Calu3 (cell line): ENCODE data around the gene BECN2. TPM values are rescaled to one million over a fixed set of nuclear protein-coding genes. Genes with fewer than 3 reads are reported as not detected.

Source experiments
- Bru-seq: library from RNA; stranded (reverse); fragments of 400-500 nt; gene quantifications from one replicate; lab custom pipeline; 2021; lab: Mats Ljungman, UMichigan
- BruChase-seq, 2 experiments: library from RNA; stranded (reverse); fragments of 400-500 nt; gene quantifications; one replicate each; lab custom pipeline; 2021; lab: Mats Ljungman, UMichigan
- BruUV-seq: library from RNA; stranded (reverse); fragments of 400-500 nt; replicated peaks from 2 replicates; lab custom pipeline; 2021; lab: Mats Ljungman, UMichigan
- CTCF ChIA-PET: fragments of 300-600 bp; sonication (Branson Sonifier 250); formaldehyde crosslinking; loops from one replicate; lab custom pipeline; 2022; ENCODE audit warnings: antibody characterized with exemption; lab: Charles Lee
- DNase-seq: peaks from one replicate; pipeline ENCODE4 v3.0.0; 2022
- H3K27ac Mint-ChIP-seq: one replicate; pipeline ENCODE4 v1.8.0; 2022; ENCODE audit warnings: mixed read lengths; ENCODE audit not compliant: unreplicated experiment
- H3K27me3 Mint-ChIP-seq: one replicate; pipeline ENCODE4 v1.8.0; 2022; ENCODE audit warnings: mixed read lengths; ENCODE audit not compliant: unreplicated experiment
- H3K36me3 Mint-ChIP-seq: one replicate; pipeline ENCODE4 v1.8.0; 2022; ENCODE audit warnings: mild to moderate bottlenecking, moderate library complexity, mixed read lengths; ENCODE audit not compliant: insufficient read depth, unreplicated experiment
- H3K4me1 Mint-ChIP-seq: one replicate; pipeline ENCODE4 v1.8.0; 2022; ENCODE audit warnings: mild to moderate bottlenecking, low read depth, mixed read lengths; ENCODE audit not compliant: unreplicated experiment
- H3K4me3 Mint-ChIP-seq: one replicate; pipeline ENCODE4 v1.8.0; 2022; ENCODE audit warnings: mild to moderate bottlenecking, low read depth, moderate library complexity, mixed read lengths; ENCODE audit not compliant: unreplicated experiment
- H3K9me3 Mint-ChIP-seq: one replicate; pipeline ENCODE4 v1.8.0; 2022; ENCODE audit warnings: low read depth, mixed read lengths; ENCODE audit not compliant: unreplicated experiment
- CTCF ChIP-seq: fragments of 200-600 bp; IDR thresholded peaks from one replicate; pipeline ENCODE4 v1.8.0; 2022; ENCODE audit warnings: antibody characterized with exemption; ENCODE audit not compliant: unreplicated experiment
- intact Hi-C: fragments of 100-400 bp; cut with micrococcal nuclease; formaldehyde crosslinking; loops from one replicate; pipeline ENCODE4 v1.10.0; 2022; ENCODE audit not compliant: unreplicated experiment
- long read RNA-seq: library from polyadenylated mRNA; stranded (forward); transcript quantifications from one replicate; pipeline ENCODE4 v2.0.0, GENCODE V29; 2022
- total RNA-seq: library from RNA; stranded (reverse); gene quantifications from 2 replicates; pipeline ENCODE4 v1.2.3, GENCODE V29; 2022

BECN2 gene
- total RNA-seq (not detected in 2 replicates), Bru-seq, nascent RNA (percentile 15 among the genes with signal in this experiment), BruChase-seq, experiment 1, labeled RNA remaining after a 6-hour chase (not detected), BruChase-seq, experiment 2, labeled RNA remaining after a 2-hour chase (percentile 15 among the genes with signal in this experiment)
- long read RNA-seq: 0 reads

GRCh38 chr1:241957692-241958494 is at the start of gene BECN2:
Gene BECN2 (plus strand): TSS chr1:241957767. CDS start chr1:241957767, 0 bp downstream.
- CTCF ChIA-PET: no interaction called here
- intact Hi-C loops: no loop called here
- DNase-seq: no peak
- no peaks in the 10 kb centered on the region for H3K36me3 Mint-ChIP-seq
- no peak within 1 kb of the TSS for H3K4me3 Mint-ChIP-seq
- BruUV-seq: no TSS peak
- no peaks in the 10 kb centered on the region for H3K27me3 Mint-ChIP-seq
- H3K4me1 Mint-ChIP-seq: no peaks in the 10 kb centered on the region
- no peak for TF ChIP-seq CTCF
- H3K27ac Mint-ChIP-seq: no peak within 1 kb of the TSS
- no peaks in the 10 kb centered on the region for H3K9me3 Mint-ChIP-seq

- no peaks in the 10 kb centered on the region for H3K27me3 Mint-ChIP-seq
- intact Hi-C loops: no loop called here
- CTCF ChIA-PET: no interaction called here
- H3K4me3 Mint-ChIP-seq: no peak overlapping the region
- no peaks in the 10 kb centered on the region for H3K4me1 Mint-ChIP-seq
- BruUV-seq: no TSS peak
- H3K9me3 Mint-ChIP-seq: no peaks in the 10 kb centered on the region
- no peaks in the 10 kb centered on the region for H3K36me3 Mint-ChIP-seq
- no peak for DNase-seq
- no peak overlapping the region for H3K27ac Mint-ChIP-seq
- TF ChIP-seq CTCF: no peak
Measured at GRCh38 chr1:241916196-241916595, 41.4 kb upstream of the BECN2 start.

- TF ChIP-seq CTCF: no peak
- BruUV-seq: no TSS peak
- Mint-ChIP-seq H3K27ac (no peak overlapping the region), H3K36me3 (no peaks in the 10 kb centered on the region), H3K4me1 (no peaks in the 10 kb centered on the region), H3K9me3 (no peaks in the 10 kb centered on the region), H3K4me3 (no peak overlapping the region), H3K27me3 (no peaks in the 10 kb centered on the region)
- CTCF ChIA-PET: no interaction called here
- no peak for DNase-seq
- intact Hi-C loops: no loop called here
Measured at GRCh38 chr1:241917487-241917886, 40.1 kb upstream of the BECN2 start.

- no TSS peak for BruUV-seq
- Mint-ChIP-seq H3K27ac (no peak overlapping the region), H3K27me3 (no peaks in the 10 kb centered on the region), H3K4me1 (no peaks in the 10 kb centered on the region), H3K9me3 (no peaks in the 10 kb centered on the region), H3K4me3 (no peak overlapping the region), H3K36me3 (no peaks in the 10 kb centered on the region)
- no peak for TF ChIP-seq CTCF
- intact Hi-C loops: no loop called here
- no peak for DNase-seq
- CTCF ChIA-PET: no interaction called here
Measured at GRCh38 chr1:241918879-241919278, 38.7 kb upstream of the BECN2 start.
